ENCODE results near the gene ERCC8. TPM values are rescaled to one million over a fixed set of nuclear protein-coding genes. Genes with fewer than 3 reads are reported as not detected.
A peak's percentile ranks its signal among the peaks of the same experiment; 100 is the strongest.

Gene ERCC8
- total and polyA plus RNA-seq, 10 of the 15 experiments (the other 5 are each of a cell fraction or from before 2014, with no cell fraction given): 10.4 to 31.2 (median 16.4) TPM

GRCh38 chr5:60826653-60827052 is 118.2 kb downstream of the ERCC8 start:
- no peak overlapping the region for H3K4me3 ChIP-seq
- H3K79me2 ChIP-seq (ENCODE audit: control insufficient read depth, insufficient read depth, low read length): no peaks in the 10 kb centered on the region
- H3K36me3 ChIP-seq (ENCODE audit: control insufficient read depth in 2 of 2, insufficient read depth in 2 of 2, low read length in 1 of 2): no peaks in the 10 kb centered on the region
- FAIRE-seq (no peak), ATAC-seq (peak; percentile 93), DNase-seq (ENCODE audit: low read depth, low spot score) (peak; percentile 60)
- peaks cover 56% of the 10 kb centered on the region for H3K4me1 ChIP-seq (ENCODE audit: control insufficient read depth, insufficient read depth, low read length)
- no TSS peak for BruUV-seq (replicated peaks)
- intact Hi-C loops (cut with micrococcal nuclease; ENCODE audit: unreplicated experiment) (no loop called here), in situ Hi-C loops (cut with MboI) (no loop called here)
- H3K9me3 ChIP-seq (replicated peaks; ENCODE audit: control insufficient read depth, insufficient read depth, low read length): peaks cover 5% of the 10 kb centered on the region; the same call in 2 of the 3 replicates
- ChIA-PET RAD21 (ENCODE audit: unreplicated experiment) (interaction anchor here (0.7 kb wide), 1 partner anchor 17 kb away, joined by 3 read pairs; the partner anchor contains the start of gene ELOVL7), SMC1A (ENCODE audit: uncharacterized antibody, unreplicated experiment) (interaction anchor here (1.3 kb wide), 2 partner anchors 10 to 18 kb away, joined by 3 to 5 read pairs; no protein-coding TSS in a partner anchor), CTCF (interaction anchor here (1.5 to 1.7 kb wide), 2 partner anchors 18 to 137 kb away, joined by 4 read pairs; partner anchors contain the start of gene ELOVL7), POLR2A (no interaction called here)
- H4K20me1 ChIP-seq (ENCODE audit: control insufficient read depth, insufficient read depth): no peaks in the 10 kb centered on the region
- no peaks in the 10 kb centered on the region for H3K27me3 ChIP-seq (replicated peaks in 1 of 2; ENCODE audit: control insufficient read depth in 2 of 2, insufficient read depth in 2 of 2, low read length in 1 of 2)
- no peak overlapping the region for H3K9ac ChIP-seq (ENCODE audit: control insufficient read depth, insufficient read depth, low read length)
- H2AFZ ChIP-seq (ENCODE audit: control insufficient read depth, low read depth, low read length): no peak overlapping the region
- H3K4me2 ChIP-seq (ENCODE audit: control insufficient read depth, insufficient read depth): peak overlapping the region; percentile 56; the same call in 1 of the 2 replicates
- peak overlapping the region; percentile 38 for H3K27ac ChIP-seq (ENCODE audit: control insufficient read depth, insufficient read depth)
- TF ChIP-seq IKZF1 (conservative IDR thresholded peaks at IDR 0.05) (peak; percentile 88), RELB (IDR thresholded peaks at IDR 0.05; ENCODE audit: low read depth) (peak; percentile 95), ATF2 (IDR thresholded peaks at IDR 0.05; ENCODE audit: low read length) (peak; percentile 80), ZNF217 (IDR thresholded peaks at IDR 0.05) (peak; percentile 84), MEF2B (IDR thresholded peaks at IDR 0.05; ENCODE audit: partially characterized antibody, poor library complexity, severe bottlenecking) (peak; percentile 28), MLLT1 (IDR thresholded peaks at IDR 0.05) (0 out of 2 replicates have a peak, but pooled peaks have one; percentile 14), MYB (IDR thresholded peaks at IDR 0.05; ENCODE audit: borderline replicate concordance, low read depth, low read length) (no peak), MTA2 (IDR thresholded peaks at IDR 0.05; ENCODE audit: low read depth) (peak; percentile 89), PBX3 (IDR thresholded peaks at IDR 0.05; ENCODE audit: insufficient replicate concordance, low read depth, low read length) (peak; percentile 36), JUNB (IDR thresholded peaks at IDR 0.05) (peak; percentile 97), CREB1 (IDR thresholded peaks at IDR 0.05; ENCODE audit: low read depth) (no peak), EED (IDR thresholded peaks at IDR 0.05; ENCODE audit: low read depth) (peak; percentile 61; the same call in 1 of the 2 replicates), IKZF2 (IDR thresholded peaks at IDR 0.05) (peak; percentile 93 to 95), IRF4 (IDR thresholded peaks at IDR 0.05; ENCODE audit: low read depth, low read length) (peak; percentile 98), SPI1 (IDR thresholded peaks at IDR 0.05; ENCODE audit: borderline replicate concordance, insufficient read depth, low read depth, low read length) (peak; percentile 90), FOXM1 (IDR thresholded peaks at IDR 0.05; ENCODE audit: low read depth, low read length) (peak; percentile 77; the same call in 1 of the 2 replicates), PAX5 (IDR thresholded peaks at IDR 0.05; ENCODE audit: borderline replicate concordance, low read depth, low read length) (0 out of 2 replicates have a peak, but pooled peaks have one; percentile 48), ZNF207 (IDR thresholded peaks at IDR 0.05; ENCODE audit: borderline replicate concordance) (no peak), RELA (IDR thresholded peaks at IDR 0.05; ENCODE audit: borderline replicate concordance, partially characterized antibody) (peak; percentile 48)
